Coronary artery (tissue), 2 donors: ENCODE results near the gene TMEM132C.

Source experiments
- DNase-seq: peaks from one replicate; pipeline ENCODE4 v3.0.0-alpha.2; 2017; ENCODE audit warnings: low spot score
- H3K27ac ChIP-seq, 2 donors: fragments of 200-600 bp; sonication (generic); one replicate each; pipeline ENCODE4 v1.5.1; 2016 to 2019
- H3K4me3 ChIP-seq: fragments of 200-600 bp; sonication (generic); 2 replicates; pipeline ENCODE4 v1.5.1; 2016; ENCODE audit warnings: mild to moderate bottlenecking, moderate library complexity
- CTCF ChIP-seq: fragments of 200-600 bp; sonication (generic); IDR thresholded peaks from one replicate; pipeline ENCODE4 v1.5.1; 2019; ENCODE audit warnings: antibody characterized with exemption

Gene TMEM132C

GRCh38 chr12:128336204-128337070, 69.5 kb downstream of the TMEM132C start:
- no peak overlapping the region for H3K4me3 ChIP-seq
- TF ChIP-seq CTCF = no peak
- no peak overlapping the region for H3K27ac ChIP-seq
- DNase-seq = no peak

GRCh38 chr12:128337071-128337345, 70.0 kb downstream of the TMEM132C start:
- DNase-seq = no peak
- Histone ChIP-seq H3K27ac (no peak overlapping the region), H3K4me3 (no peak overlapping the region)
- no peak for TF ChIP-seq CTCF

- TF ChIP-seq CTCF = no peak
- DNase-seq = no peak
- H3K27ac ChIP-seq = no peak overlapping the region
- no peak overlapping the region for H3K4me3 ChIP-seq
These were observed 70.6 kb downstream of the TMEM132C start for GRCh38 chr12:128337431-128338170.

- no peak for TF ChIP-seq CTCF
- no peak for DNase-seq
- Histone ChIP-seq H3K27ac (no peak overlapping the region), H3K4me3 (no peak overlapping the region)
These were observed 71.6 kb downstream of the TMEM132C start for GRCh38 chr12:128338386-128339125.

- TF ChIP-seq CTCF = no peak
- no peak overlapping the region for H3K27ac ChIP-seq
- DNase-seq = no peak
- no peak overlapping the region for H3K4me3 ChIP-seq
These were observed 72.2 kb downstream of the TMEM132C start for GRCh38 chr12:128339126-128339520.

GRCh38 chr12:128339631-128340030, 72.7 kb downstream of the TMEM132C start:
- Histone ChIP-seq H3K27ac (no peak overlapping the region), H3K4me3 (no peak overlapping the region)
- no peak for TF ChIP-seq CTCF
- DNase-seq = no peak
